WTC11 (cell line): ENCODE data around the gene ZNF146. TPM values are rescaled to one million over a fixed set of nuclear protein-coding genes. Genes with fewer than 3 reads are reported as not detected.
A peak's percentile ranks its signal among the peaks of the same experiment; 100 is the strongest.

ENCODE experiments used
- ATAC-seq: fragments of 200-7000 bp; cut with Tn5 transposase; 2 replicates; pipeline ENCODE4 v1.10.0; 2021; ENCODE audit warnings: mild to moderate bottlenecking, moderate library complexity
- CTCF ChIA-PET: fragments of 300-600 bp; sonication (Branson Sonifier 250); formaldehyde crosslinking; loops from one replicate; lab custom pipeline; 2021; ENCODE audit warnings: antibody characterized with exemption; lab: Charles Lee
- POLR2A ChIA-PET: fragments of 350-600 bp; sonication (Branson Sonifier 250); formaldehyde crosslinking; loops from one replicate; lab custom pipeline; 2021; ENCODE audit warnings: antibody characterized with exemption; lab: Charles Lee
- DNase-seq: peaks from one replicate; pipeline ENCODE4 v3.0.0; 2021; ENCODE audit warnings: low spot score
- H3K27ac Mint-ChIP-seq: 2 replicates; pipeline ENCODE4 v1.8.0; 2021; ENCODE audit warnings: mixed read lengths
- H3K27me3 Mint-ChIP-seq: 2 replicates; pipeline ENCODE4 v1.8.0; 2021; ENCODE audit warnings: low read depth, mild to moderate bottlenecking, moderate library complexity, mixed read lengths
- H3K36me3 Mint-ChIP-seq: 2 replicates; pipeline ENCODE4 v1.8.0; 2021; ENCODE audit warnings: mixed read lengths
- H3K4me1 Mint-ChIP-seq: 2 replicates; pipeline ENCODE4 v1.8.0; 2022; ENCODE audit warnings: mixed read lengths
- H3K4me3 Mint-ChIP-seq: 2 replicates; pipeline ENCODE4 v1.8.0; 2021; ENCODE audit warnings: mild to moderate bottlenecking, moderate library complexity, mixed read lengths
- H3K9me3 Mint-ChIP-seq: 2 replicates; pipeline ENCODE4 v1.8.0; 2021; ENCODE audit warnings: mixed read lengths
- CREM ChIP-seq: sonication (generic); formaldehyde crosslinking; IDR thresholded peaks from 2 replicates; pipeline ENCODE4 v1.8.1; 2022; ENCODE audit warnings: mild to moderate bottlenecking, missing genetic modification reagents, moderate library complexity
- E2F1 ChIP-seq: sonication (generic); formaldehyde crosslinking; IDR thresholded peaks from 2 replicates; pipeline ENCODE4 v1.8.0; 2022; ENCODE audit warnings: mild to moderate bottlenecking, missing genetic modification reagents
- ELF4 ChIP-seq: sonication (generic); formaldehyde crosslinking; IDR thresholded peaks from 2 replicates; pipeline ENCODE4 v1.8.1; 2022; ENCODE audit warnings: low read depth, mild to moderate bottlenecking, moderate library complexity, missing genetic modification reagents
- ERG ChIP-seq: fragments of 250-450 bp; sonication (Bioruptor Pico); IDR thresholded peaks from 2 replicates; pipeline ENCODE4 v1.8.0; 2021; ENCODE audit warnings: mild to moderate bottlenecking
- FOXP4 ChIP-seq: sonication (generic); formaldehyde crosslinking; IDR thresholded peaks from 2 replicates; pipeline ENCODE4 v1.8.0; 2022; ENCODE audit warnings: mild to moderate bottlenecking, missing genetic modification reagents
- GTF2I ChIP-seq: fragments of 250-450 bp; sonication (Bioruptor Pico); conservative IDR thresholded peaks from 2 replicates; pipeline ENCODE4 v1.4.0; 2021; ENCODE audit warnings: mild to moderate bottlenecking
- HMGA2 ChIP-seq: fragments of 250-450 bp; sonication (Bioruptor Pico); IDR thresholded peaks from 2 replicates; pipeline ENCODE4 v1.4.0; 2021; ENCODE audit warnings: mild to moderate bottlenecking, moderate library complexity
- IRF1 ChIP-seq: sonication (generic); formaldehyde crosslinking; IDR thresholded peaks from 2 replicates; pipeline ENCODE4 v1.8.0; 2023; ENCODE audit warnings: missing genetic modification reagents
- JUN ChIP-seq: sonication (generic); formaldehyde crosslinking; IDR thresholded peaks from 2 replicates; pipeline ENCODE4 v1.8.0; 2023; ENCODE audit warnings: mild to moderate bottlenecking, missing genetic modification reagents
- MAX ChIP-seq: sonication (generic); formaldehyde crosslinking; IDR thresholded peaks from 2 replicates; pipeline ENCODE4 v1.8.0; 2022; ENCODE audit warnings: mild to moderate bottlenecking, missing genetic modification reagents
- MXD4 ChIP-seq: fragments of 250-450 bp; sonication (Bioruptor Pico); IDR thresholded peaks from 2 replicates; pipeline ENCODE4 v1.8.0; 2021; ENCODE audit warnings: mild to moderate bottlenecking, moderate library complexity, borderline replicate concordance
- NFE2L1 ChIP-seq: sonication (generic); formaldehyde crosslinking; IDR thresholded peaks from 2 replicates; pipeline ENCODE4 v1.8.1; 2023; ENCODE audit warnings: missing genetic modification reagents
- RELA ChIP-seq: sonication (generic); formaldehyde crosslinking; IDR thresholded peaks from 2 replicates; pipeline ENCODE4 v1.8.1; 2022; ENCODE audit warnings: missing genetic modification reagents, mild to moderate bottlenecking, borderline replicate concordance
- SOX15 ChIP-seq: fragments of 250-450 bp; sonication (Bioruptor Pico); IDR thresholded peaks from 2 replicates; pipeline ENCODE4 v1.9.0; 2021; ENCODE audit warnings: mild to moderate bottlenecking
- TCF7 ChIP-seq: sonication (generic); formaldehyde crosslinking; IDR thresholded peaks from 2 replicates; pipeline ENCODE4 v1.8.0; 2022; ENCODE audit warnings: mild to moderate bottlenecking, low read depth, missing genetic modification reagents, moderate library complexity
- ZBTB43 ChIP-seq: sonication (generic); formaldehyde crosslinking; IDR thresholded peaks from 2 replicates; pipeline ENCODE4 v1.8.1; 2023; ENCODE audit warnings: mild to moderate bottlenecking, missing genetic modification reagents
- ZNF121 ChIP-seq: sonication (generic); formaldehyde crosslinking; IDR thresholded peaks from 2 replicates; pipeline ENCODE4 v1.8.0; 2023; ENCODE audit warnings: missing genetic modification reagents
- ZNF232 ChIP-seq: sonication (generic); formaldehyde crosslinking; IDR thresholded peaks from 2 replicates; pipeline ENCODE4 v1.8.0; 2022; ENCODE audit warnings: mild to moderate bottlenecking, missing genetic modification reagents
- ZNF317 ChIP-seq: sonication (generic); formaldehyde crosslinking; IDR thresholded peaks from 2 replicates; pipeline ENCODE4 v1.8.1; 2023; ENCODE audit warnings: low read depth, mild to moderate bottlenecking, moderate library complexity, missing genetic modification reagents, borderline replicate concordance
- ZNF416 ChIP-seq: fragments of 250-450 bp; sonication (Bioruptor Pico); IDR thresholded peaks from 2 replicates; pipeline ENCODE4 v1.9.0; 2021; ENCODE audit warnings: mild to moderate bottlenecking, inconsistent platforms
- ZNF425 ChIP-seq: fragments of 250-450 bp; sonication (Bioruptor Pico); conservative IDR thresholded peaks from 2 replicates; pipeline ENCODE4 v1.9.0; 2021; ENCODE audit warnings: mild to moderate bottlenecking
- ZNF512 ChIP-seq: sonication (generic); formaldehyde crosslinking; IDR thresholded peaks from 2 replicates; pipeline ENCODE4 v1.8.1; 2022; ENCODE audit warnings: missing genetic modification reagents, borderline replicate concordance
- ZNF671 ChIP-seq: fragments of 250-450 bp; sonication (Bioruptor Pico); IDR thresholded peaks from 2 replicates; pipeline ENCODE4 v1.8.0; 2021; ENCODE audit warnings: mild to moderate bottlenecking
- total RNA-seq: library from RNA; stranded (reverse); gene quantifications from 3 replicates; pipeline ENCODE4 v1.2.3, GENCODE V29; 2021

Gene ZNF146
- total RNA-seq, 1 experiment from 2014 or later, result 128 TPM

- TF ChIP-seq E2F1 (CRISPR knock-in tag) (no peak), CREM (CRISPR knock-in tag) (no peak), ZNF416 (CRISPR knock-in tag) (no peak), ZNF425 (no peak), ZNF121 (CRISPR knock-in tag) (no peak), ZNF232 (CRISPR knock-in tag) (no peak), ERG (CRISPR knock-in tag) (no peak)
Measured at GRCh38 chr19:36209372-36209771, 5.5 kb upstream of the ZNF146 start (continued).

- Mint-ChIP-seq H3K4me1 (no peaks in the 10 kb centered on the region), H3K9me3 (no peaks in the 10 kb centered on the region), H3K4me3 (no peak overlapping the region), H3K36me3 (no peaks in the 10 kb centered on the region), H3K27ac (no peak overlapping the region), H3K27me3 (no peaks in the 10 kb centered on the region)
- ChIA-PET POLR2A (no interaction called here), CTCF (no interaction called here)
- ATAC-seq, result no peak
- TF ChIP-seq ZBTB43 (CRISPR knock-in tag) (no peak), SOX15 (CRISPR knock-in tag) (no peak), IRF1 (no peak), MAX (CRISPR knock-in tag) (no peak), JUN (CRISPR knock-in tag) (no peak), NFE2L1 (CRISPR knock-in tag) (no peak)
- no peak for DNase-seq
Measured at GRCh38 chr19:36210497-36210896, 4.4 kb upstream of the ZNF146 start.

GRCh38 chr19:36212895-36213294 is 2.0 kb upstream of the ZNF146 start:
- ChIA-PET CTCF (no interaction called here), POLR2A (no interaction called here)
- ATAC-seq, result no peak
- Mint-ChIP-seq H3K4me3 (peak overlapping the region; percentile 38), H3K9me3 (no peaks in the 10 kb centered on the region), H3K27me3 (no peaks in the 10 kb centered on the region), H3K36me3 (peaks cover 4% of the 10 kb centered on the region), H3K4me1 (peaks cover 11% of the 10 kb centered on the region), H3K27ac (no peak overlapping the region)
- DNase-seq, result no peak
- no peak for TF ChIP-seq ZNF512 (CRISPR knock-in tag)
- TF ChIP-seq ZNF232 (CRISPR knock-in tag), result no peak
- TF ChIP-seq MXD4, result no peak
- no peak for TF ChIP-seq JUN (CRISPR knock-in tag)
- no peak for TF ChIP-seq TCF7 (CRISPR knock-in tag)
- no peak for TF ChIP-seq ELF4 (CRISPR knock-in tag)
- no peak for TF ChIP-seq ZNF317 (CRISPR knock-in tag)
- no peak for TF ChIP-seq FOXP4 (CRISPR knock-in tag)
- no peak for TF ChIP-seq HMGA2 (CRISPR knock-in tag)
- TF ChIP-seq ZNF671, result no peak
- no peak for TF ChIP-seq GTF2I (CRISPR knock-in tag)
- no peak for TF ChIP-seq RELA (CRISPR knock-in tag)
